Activated B cell treated with CpG ODN at 0.5 μM for 24 hours (primary cell): Measurements from ENCODE around the gene CYB561A3. TPM values are rescaled to one million over a fixed set of nuclear protein-coding genes. Genes with fewer than 3 reads are reported as not detected.
"Not testable (repeated sequence)": the region's sequence is repeated elsewhere in the genome, so short reads cannot be mapped to it uniquely, and the experiment has no call there.

Experiments used
- ATAC-seq: fragments of 200-7000 bp; cut with Tn5 transposase; one replicate; pipeline ENCODE4 v1.10.0; 2021; ENCODE audit warnings: low read depth, mild to moderate bottlenecking, moderate library complexity
- CTCF ChIA-PET: fragments of 350-600 bp; sonication (Branson Sonifier 250); formaldehyde crosslinking; loops from one replicate; lab custom pipeline; 2021; ENCODE audit warnings: antibody characterized with exemption; lab: Charles Lee
- POLR2A ChIA-PET: fragments of 350-600 bp; sonication (Branson Sonifier 250); formaldehyde crosslinking; loops from one replicate; lab custom pipeline; 2021; ENCODE audit warnings: antibody characterized with exemption; lab: Charles Lee
- DNase-seq: peaks from one replicate; pipeline ENCODE4 v3.0.0; 2022
- H3K27ac Mint-ChIP-seq: one replicate; pipeline ENCODE4 v1.8.0; 2020; ENCODE audit warnings: mixed read lengths
- H3K27me3 Mint-ChIP-seq: one replicate; pipeline ENCODE4 v1.8.0; 2021; ENCODE audit warnings: mixed read lengths
- H3K36me3 Mint-ChIP-seq: one replicate; pipeline ENCODE4 v1.8.0; 2021; ENCODE audit warnings: low read depth, mixed read lengths
- H3K4me1 Mint-ChIP-seq: one replicate; pipeline ENCODE4 v1.8.0; 2021; ENCODE audit warnings: mixed read lengths
- H3K4me3 Mint-ChIP-seq: one replicate; pipeline ENCODE4 v1.8.0; 2020; ENCODE audit warnings: mild to moderate bottlenecking, mixed read lengths
- H3K9me3 Mint-ChIP-seq: one replicate; pipeline ENCODE4 v1.8.0; 2020; ENCODE audit warnings: mixed read lengths
- CTCF ChIP-seq: fragments of 200-600 bp; IDR thresholded peaks from one replicate; pipeline ENCODE4 v1.8.0; 2022; ENCODE audit warnings: antibody characterized with exemption, mild to moderate bottlenecking
- intact Hi-C: fragments of 100-400 bp; cut with micrococcal nuclease; formaldehyde crosslinking; loops from one replicate; pipeline ENCODE4 v1.15.1; 2024
- total RNA-seq: library from RNA; stranded (reverse); gene quantifications from 2 replicates; pipeline ENCODE4 v1.2.3, GENCODE V29; 2022

Gene CYB561A3
- total RNA-seq, 1 donor from 2014 or later, result 433 TPM

DNA sequence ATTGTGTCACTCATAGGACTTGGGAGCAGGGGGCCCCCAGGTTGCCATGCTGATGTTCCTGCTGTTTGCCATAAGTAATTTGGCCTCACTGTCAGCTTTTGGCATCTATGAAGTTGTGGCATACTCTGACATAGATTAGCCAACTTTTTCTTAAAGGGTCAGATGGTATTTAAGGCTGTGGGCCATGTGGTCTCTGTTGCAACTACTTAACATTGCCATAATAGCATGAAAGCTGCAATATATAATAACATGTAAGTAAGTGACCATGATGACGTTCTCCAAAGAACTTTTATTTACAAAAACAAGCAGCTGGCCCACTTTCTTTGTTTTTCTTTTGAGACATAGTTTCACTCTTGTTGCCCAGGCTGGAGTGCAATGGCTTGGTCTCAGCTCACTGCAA lies 28.5 kb upstream of the CYB561A3 start:
- H3K36me3 Mint-ChIP-seq, result peaks cover 19% of the 10 kb centered on the region
- no peaks in the 10 kb centered on the region for H3K27me3 Mint-ChIP-seq
- no peak for ATAC-seq
- no peaks in the 10 kb centered on the region for H3K9me3 Mint-ChIP-seq
- intact Hi-C loops, result no loop called here
- ChIA-PET CTCF (interaction anchor here (0.8 to 15.6 kb wide), 2 partner anchors 11 to 52 kb away, joined by 3 to 561 read pairs; partner anchors contain the start of genes DDB1 and TKFC), POLR2A (interaction anchor here (0.6 to 3.5 kb wide), 3 partner anchors 35 to 56 kb away, joined by 3 to 38 read pairs (median 4); partner anchors contain the start of genes CPSF7 and SDHAF2)
- no peak overlapping the region for H3K4me3 Mint-ChIP-seq
- H3K4me1 Mint-ChIP-seq, result peaks cover 33% of the 10 kb centered on the region
- no peak for TF ChIP-seq CTCF
- H3K27ac Mint-ChIP-seq, result no peak overlapping the region
- no peak for DNase-seq

GRCh38 chr11:61384271-61385242 lies 22.9 kb upstream of the CYB561A3 start:
- TF ChIP-seq CTCF, result no peak
- no peaks in the 10 kb centered on the region for H3K27me3 Mint-ChIP-seq
- CTCF ChIA-PET, result interaction anchor here (1.1 to 15.6 kb wide), 18 partner anchors 8 to 554 kb away, joined by 3 to 561 read pairs (median 11); partner anchors contain the start of genes CYB561A3, DDB1, TKFC and TMEM138
- peaks cover 1% of the 10 kb centered on the region for H3K36me3 Mint-ChIP-seq
- POLR2A ChIA-PET, result interaction anchor here (1.3 to 7.6 kb wide), 7 partner anchors 15 to 50 kb away, joined by 5 to 120 read pairs (median 13); partner anchors contain the start of genes CPSF7, CYB561A3, DDB1 and SDHAF2
- DNase-seq (no peak), ATAC-seq (no peak)
- H3K9me3 Mint-ChIP-seq, result no peaks in the 10 kb centered on the region
- peak overlapping the region; percentile 56 for H3K27ac Mint-ChIP-seq
- peaks cover 10% of the 10 kb centered on the region for H3K4me1 Mint-ChIP-seq
- H3K4me3 Mint-ChIP-seq, result no peak overlapping the region
- intact Hi-C loops, result loop anchor here (1.0 kb wide), 2 partner anchors 28 to 48 kb away; no protein-coding TSS in a partner anchor

GRCh38 chr11:61383859-61384258 lies 22.2 kb upstream of the CYB561A3 start:
- H3K27ac Mint-ChIP-seq, H3K27me3 Mint-ChIP-seq, DNase-seq, H3K9me3 Mint-ChIP-seq, H3K4me3 Mint-ChIP-seq, intact Hi-C loops, H3K4me1 Mint-ChIP-seq, H3K36me3 Mint-ChIP-seq, ATAC-seq: not testable (repeated sequence)
- POLR2A ChIA-PET, result interaction anchor here (2.6 to 7.6 kb wide), 3 partner anchors 24 to 49 kb away, joined by 13 to 120 read pairs (median 109); partner anchors contain the start of genes CPSF7, CYB561A3, DDB1 and SDHAF2
- CTCF ChIA-PET, result interaction anchor here (2.4 to 15.6 kb wide), 7 partner anchors 9 to 52 kb away, joined by 11 to 561 read pairs (median 19); partner anchors contain the start of genes CYB561A3, DDB1, TKFC and TMEM138

DNA sequence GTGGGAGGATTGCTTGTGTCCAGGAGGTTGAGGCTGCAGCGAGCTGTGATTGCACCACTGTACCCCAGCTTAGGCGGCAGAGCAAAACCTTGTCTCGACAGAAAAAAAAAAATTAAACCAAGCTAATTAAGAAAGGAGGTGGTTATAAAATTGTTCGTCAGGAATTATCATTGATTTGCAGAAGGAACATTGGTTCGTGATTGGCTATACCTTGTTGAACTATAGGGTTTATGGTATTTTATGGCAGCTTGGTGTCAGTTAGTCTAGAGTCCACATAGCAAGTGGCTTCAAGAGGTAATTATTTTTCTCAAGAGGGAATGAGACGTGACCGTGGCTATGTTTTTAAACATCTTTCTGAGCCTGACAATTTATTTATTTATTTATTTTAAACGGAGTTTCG lies 19.2 kb upstream of the CYB561A3 start:
- TF ChIP-seq CTCF, result no peak
- Mint-ChIP-seq H3K9me3 (no peaks in the 10 kb centered on the region), H3K36me3 (peaks cover 15% of the 10 kb centered on the region), H3K27ac (no peak overlapping the region), H3K4me1 (peaks cover 9% of the 10 kb centered on the region), H3K27me3 (no peaks in the 10 kb centered on the region), H3K4me3 (no peak overlapping the region)
- POLR2A ChIA-PET, result interaction anchor here (1.0 to 7.6 kb wide), 3 partner anchors 21 to 46 kb away, joined by 3 to 120 read pairs (median 109); partner anchors contain the start of genes CYB561A3, DDB1, TKFC and TMEM138
- intact Hi-C loops, result no loop called here
- DNase-seq (no peak), ATAC-seq (no peak)
- CTCF ChIA-PET, result interaction anchor here (15.6 kb wide), 1 partner anchor 43 kb away, joined by 561 read pairs; the partner anchor contains the start of genes DDB1 and TKFC

DNA sequence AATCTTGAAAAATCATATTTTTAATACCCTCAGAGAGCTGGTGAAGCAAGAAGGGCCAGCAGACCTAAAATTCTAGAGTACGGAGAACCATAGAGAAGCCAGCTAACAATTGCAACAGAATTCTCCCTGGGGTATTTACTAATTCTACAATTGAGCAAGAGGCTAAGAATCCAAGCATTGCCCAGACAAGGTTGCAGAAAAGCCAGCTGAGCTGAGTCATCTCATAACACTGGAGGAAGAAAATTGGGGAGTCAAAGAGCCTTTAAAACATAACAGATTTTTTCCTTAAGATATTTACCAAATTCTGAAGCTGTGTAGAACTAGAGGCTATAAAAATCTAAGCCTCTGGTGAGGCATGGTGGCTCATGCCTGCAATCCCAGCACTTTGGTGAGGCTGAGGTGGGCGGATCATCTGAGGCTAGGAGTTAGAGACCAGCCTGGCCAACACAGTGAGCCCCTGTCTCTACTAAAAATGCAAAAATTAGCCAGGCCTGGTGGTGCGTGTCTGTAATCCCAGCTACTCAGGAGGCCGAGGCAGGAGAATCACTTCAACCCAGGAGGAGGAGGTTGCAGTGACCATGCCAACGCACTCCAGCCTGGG lies 17.1 kb upstream of the CYB561A3 start:
- H3K9me3 Mint-ChIP-seq, result no peaks in the 10 kb centered on the region
- no peaks in the 10 kb centered on the region for H3K4me1 Mint-ChIP-seq
- ChIA-PET POLR2A (no interaction called here), CTCF (no interaction called here)
- H3K36me3 Mint-ChIP-seq, result peaks cover 24% of the 10 kb centered on the region
- no peak for TF ChIP-seq CTCF
- H3K27ac Mint-ChIP-seq, result no peak overlapping the region
- ATAC-seq (no peak), DNase-seq (no peak)
- no peak overlapping the region for H3K4me3 Mint-ChIP-seq
- intact Hi-C loops, result no loop called here
- H3K27me3 Mint-ChIP-seq, result no peaks in the 10 kb centered on the region
